ENCODE data around the gene PDCL3.

PDCL3 gene

GRCh38 chr2:100614455-100615000 lies 51.7 kb downstream of the PDCL3 start:
- no peak for DNase-seq

GRCh38 chr2:100615471-100615870 lies 52.7 kb downstream of the PDCL3 start:
- no peak for DNase-seq

DNA sequence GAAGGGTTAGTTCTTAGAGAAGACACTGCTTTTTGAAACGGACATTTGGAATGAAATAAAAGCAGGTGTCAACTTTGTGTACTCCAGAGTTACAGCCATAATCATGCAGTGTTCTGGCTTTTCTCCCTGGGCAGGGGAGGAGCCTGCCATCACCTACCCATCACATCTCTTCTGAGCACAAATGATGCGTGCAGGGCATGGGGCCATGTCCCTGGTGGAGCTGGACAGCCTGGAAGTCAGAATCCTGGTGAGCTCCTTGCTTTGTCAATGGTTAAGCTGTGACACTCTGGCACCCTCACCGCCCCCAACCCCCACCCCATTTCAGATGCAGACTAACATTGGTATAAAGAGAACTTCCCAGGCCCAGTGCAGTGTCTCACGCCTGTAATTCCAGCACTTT lies 53.1 kb downstream of the PDCL3 start:
- DNase-seq, result no peak

DNA sequence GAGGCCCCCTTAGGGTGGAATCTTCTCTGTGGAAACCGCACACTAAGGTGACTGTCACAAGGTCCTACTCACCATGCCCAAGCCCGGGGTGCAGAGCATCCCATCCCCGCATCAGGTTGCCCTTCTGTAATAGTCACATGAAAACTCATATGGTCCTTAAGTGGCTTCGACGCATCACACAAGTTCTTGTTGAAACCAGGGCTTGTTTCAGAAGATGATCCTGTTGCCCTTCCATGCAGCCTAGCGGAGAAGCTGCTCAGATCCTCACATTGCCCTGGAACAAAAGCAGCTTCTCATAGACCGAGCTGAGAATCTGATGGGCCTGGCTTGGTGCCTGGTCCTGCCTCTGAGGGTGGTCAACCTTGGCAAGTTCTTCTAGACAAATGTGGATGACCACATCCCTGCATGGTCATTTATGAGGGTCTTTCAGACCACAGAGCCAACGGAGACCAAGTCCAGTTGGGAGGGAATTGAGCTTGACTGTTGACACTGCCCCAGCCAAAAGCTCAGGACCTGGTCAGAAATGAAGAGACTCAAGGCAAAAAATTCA lies 54.1 kb downstream of the PDCL3 start:
- DNase-seq, result no peak

DNA sequence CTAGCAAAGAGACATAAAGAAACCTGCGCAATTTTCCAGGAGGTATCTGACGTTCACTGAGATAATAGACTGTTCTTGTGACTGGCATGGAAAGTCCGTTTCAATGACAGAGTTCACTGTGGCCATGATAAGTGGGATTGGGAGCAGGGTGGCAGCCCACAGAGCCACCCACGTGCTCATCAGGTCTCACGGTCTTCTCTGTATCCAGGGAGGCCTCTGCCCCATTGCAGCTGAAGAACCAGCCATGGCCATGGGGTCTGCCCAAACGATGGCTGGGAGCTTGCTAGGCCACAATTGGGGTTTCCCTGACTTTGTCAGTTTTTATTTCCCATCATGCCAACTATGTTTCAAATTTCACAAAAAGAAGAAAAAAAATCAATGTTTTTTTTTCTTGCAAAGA lies 57.2 kb downstream of the PDCL3 start:
- DNase-seq, result no peak

DNA sequence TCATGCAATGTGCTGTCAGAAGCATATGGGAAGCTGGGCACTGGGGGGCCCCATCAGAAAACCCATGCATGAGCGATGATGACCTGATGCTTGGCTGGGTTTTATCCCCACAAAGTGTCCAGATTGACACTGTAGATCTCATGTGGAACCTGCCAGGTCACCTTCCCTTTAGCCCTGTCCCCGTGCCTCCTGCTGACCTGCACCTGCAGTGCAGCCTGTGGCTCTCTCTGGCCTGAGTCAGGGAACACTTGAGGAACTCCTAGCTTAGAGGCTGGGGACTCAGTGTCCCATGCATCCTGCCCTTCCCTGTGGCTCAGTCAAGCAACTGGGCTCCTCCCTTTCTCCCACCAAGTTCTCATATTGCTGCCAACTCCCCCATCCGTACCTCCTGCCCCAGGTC lies 57.7 kb downstream of the PDCL3 start:
- DNase-seq, result no peak

DNA sequence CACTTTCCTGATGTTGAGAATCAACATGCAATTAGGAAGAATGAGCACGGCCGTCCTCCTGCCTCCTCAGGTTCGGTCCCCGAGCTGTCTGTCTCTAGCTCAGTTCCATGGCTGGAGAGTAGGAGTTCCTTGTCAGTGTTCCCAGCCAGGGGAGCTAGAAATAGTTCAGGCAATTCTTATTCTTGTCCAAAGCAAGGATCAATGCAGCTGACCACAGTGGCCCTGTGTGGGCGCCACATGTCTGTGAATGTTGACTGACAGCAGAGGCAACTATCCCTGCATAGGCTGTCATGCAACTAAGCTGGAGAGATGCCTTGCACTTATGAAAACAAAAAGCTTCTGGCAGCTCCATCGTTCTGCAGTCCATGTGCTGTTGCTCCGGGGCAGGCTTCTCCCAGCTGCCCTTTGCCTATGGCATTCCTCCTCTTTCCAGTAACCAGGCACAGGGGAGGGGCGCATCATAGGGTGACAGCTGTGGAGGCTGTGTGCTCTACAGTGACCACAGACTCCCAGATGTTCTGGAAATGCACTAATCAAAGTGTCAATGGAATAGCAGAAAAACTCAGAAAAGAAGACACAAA lies 58.7 kb downstream of the PDCL3 start:
- DNase-seq, result no peak

DNA sequence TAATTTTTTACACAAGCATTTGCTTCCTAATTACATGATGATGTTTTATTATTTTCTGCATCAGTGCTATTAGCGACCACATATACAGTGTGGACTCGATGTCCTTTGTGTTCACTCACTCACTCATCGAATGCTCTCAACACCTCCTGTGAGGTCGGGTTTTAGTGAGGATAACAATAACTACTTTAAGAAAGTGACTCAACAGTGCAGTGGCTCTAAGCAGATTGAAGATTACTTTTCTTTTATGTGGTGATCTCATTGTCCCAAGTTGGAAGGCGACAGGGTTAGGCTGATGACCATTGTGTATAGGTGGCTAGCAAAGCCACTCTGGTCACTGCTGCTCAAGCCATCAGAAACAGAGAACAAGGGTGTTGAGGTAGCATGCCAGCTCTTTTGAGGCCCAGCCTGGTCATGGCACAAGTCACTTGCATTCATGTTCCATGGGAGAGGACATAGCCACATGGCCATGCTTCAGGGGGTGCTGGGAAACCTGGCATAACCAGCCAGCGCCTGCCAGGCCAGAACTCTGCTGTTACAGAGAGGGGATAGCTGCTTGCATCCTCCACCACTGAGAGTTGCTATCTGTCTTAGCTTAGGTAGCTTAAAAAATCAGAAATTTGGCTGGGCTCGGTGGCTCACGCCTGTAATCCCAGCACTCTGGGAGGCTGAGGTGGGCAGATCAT lies 60.4 kb downstream of the PDCL3 start:
- DNase-seq, result no peak

GRCh38 chr2:100623930-100624329 lies 61.1 kb downstream of the PDCL3 start:
- DNase-seq, result no peak

DNA sequence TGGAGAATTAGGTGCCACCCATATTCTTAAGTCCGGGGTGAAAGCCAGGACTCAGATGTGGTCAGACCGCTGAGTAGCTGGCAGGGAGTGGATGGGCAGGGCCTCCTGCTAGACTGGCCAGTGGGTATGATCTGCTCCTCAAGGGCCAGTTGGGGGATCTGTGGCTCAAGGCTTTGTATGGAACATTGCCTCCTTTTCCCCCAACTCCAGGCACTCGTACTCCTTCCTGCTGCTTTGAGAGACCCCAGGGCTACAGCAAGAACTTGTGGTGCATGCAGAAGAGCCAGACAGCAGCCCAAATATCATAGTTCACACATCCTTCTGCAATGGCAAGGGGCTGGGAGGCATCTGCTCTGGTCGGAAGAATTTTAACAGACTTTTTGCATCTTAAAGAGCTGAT lies 61.7 kb downstream of the PDCL3 start:
- DNase-seq, result no peak

- no peak for DNase-seq
Measured at GRCh38 chr2:100625717-100626116, 62.9 kb downstream of the PDCL3 start.

Data from NCI-H748 treated with DMSO at 0.1 percent for 48 hours (cell line).